SK-N-SH (cell line): ENCODE data around the gene GRHL3.

Experiments
- FOXJ3 ChIP-seq: sonication (generic); formaldehyde crosslinking; IDR thresholded peaks from 2 replicates; pipeline ENCODE4 v1.5.1; 2020; ENCODE audit warnings: mild to moderate bottlenecking, missing genetic modification reagents
- FOXM1 ChIP-seq: IDR thresholded peaks from 2 replicates; pipeline ENCODE4 v1.4.0; 2012; ENCODE audit warnings: low read depth, mild to moderate bottlenecking
- GABPA ChIP-seq: IDR thresholded peaks from 2 replicates; pipeline ENCODE4 v1.4.0; 2012; ENCODE audit warnings: low read depth, mild to moderate bottlenecking
- NFIC ChIP-seq: IDR thresholded peaks from 2 replicates; pipeline ENCODE4 v1.4.0; 2012; ENCODE audit warnings: borderline replicate concordance
- RAD21 ChIP-seq: IDR thresholded peaks from 2 replicates; pipeline ENCODE4 v1.6.1; 2012; ENCODE audit warnings: mild to moderate bottlenecking, low read length
- SIN3A ChIP-seq: IDR thresholded peaks from 2 replicates; pipeline ENCODE4 v1.6.1; 2012; ENCODE audit warnings: low read depth, mild to moderate bottlenecking, low read length, moderate library complexity, borderline replicate concordance
- TEAD4 ChIP-seq: IDR thresholded peaks from 2 replicates; pipeline ENCODE4 v1.4.0; 2012; ENCODE audit warnings: mild to moderate bottlenecking, borderline replicate concordance; ENCODE audit not compliant: insufficient read depth
- YY1 ChIP-seq: IDR thresholded peaks from 2 replicates; pipeline ENCODE4 v1.4.0; 2012; ENCODE audit warnings: low read depth, mild to moderate bottlenecking
- TF ChIP-seq, protein P1 (sequence below): IDR thresholded peaks from 2 replicates; pipeline ENCODE4 v1.4.0; 2012; ENCODE audit warnings: low read depth
- TF ChIP-seq, protein P2 (sequence below): fragments of 200-600 bp; sonication (generic); IDR thresholded peaks from 2 replicates; pipeline ENCODE4 v1.6.1; 2017; ENCODE audit warnings: antibody characterized with exemption, mild to moderate bottlenecking, moderate library complexity
- TF ChIP-seq, protein P3 (sequence below): fragments of 150-350 bp; IDR thresholded peaks from 2 replicates; pipeline ENCODE4 v1.6.1; 2017; ENCODE audit warnings: antibody characterized with exemption, low read length, low read depth, borderline replicate concordance
- TF ChIP-seq, protein P4 (sequence below): fragments of 150-350 bp; IDR thresholded peaks from 2 replicates; pipeline ENCODE4 v1.6.1; 2016; ENCODE audit warnings: mild to moderate bottlenecking, low read depth, low read length
- TF ChIP-seq, protein P5 (sequence below): IDR thresholded peaks from 2 replicates; pipeline ENCODE4 v1.6.1; 2012; ENCODE audit warnings: mild to moderate bottlenecking, low read depth, low read length, moderate library complexity

DNA sequence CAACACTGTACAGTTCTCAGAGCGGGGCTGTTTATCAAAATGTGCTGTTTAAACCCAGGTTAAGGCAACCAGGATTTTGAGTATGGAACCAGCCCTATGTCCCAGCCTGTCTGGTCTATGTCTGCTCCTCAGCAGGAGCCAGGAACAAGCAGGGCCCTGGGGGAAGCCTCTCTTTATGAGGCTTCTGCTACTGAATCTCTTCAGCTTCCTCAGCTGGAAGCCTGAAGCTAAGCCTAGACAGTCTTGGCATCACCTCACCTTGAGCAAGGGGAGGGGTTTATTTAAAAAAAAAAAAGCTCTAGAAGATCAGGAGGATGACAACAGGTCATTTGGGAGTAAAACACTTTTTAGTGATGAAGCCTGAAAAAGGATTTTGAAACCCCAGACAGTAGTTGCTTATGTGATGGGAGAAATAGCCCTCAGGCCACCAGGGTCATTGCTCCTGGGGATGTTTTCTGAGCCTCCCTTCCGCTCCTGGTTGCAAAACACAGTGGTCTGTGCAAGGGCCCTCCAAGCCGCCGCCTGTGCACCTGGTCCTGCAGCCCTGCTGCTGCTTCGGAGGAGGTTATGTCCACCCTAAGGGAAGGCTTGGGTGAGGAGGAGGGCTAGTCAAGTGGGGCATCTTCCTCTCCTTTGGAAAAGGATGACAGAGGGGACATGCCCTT lies 21.8 kb upstream of the GRHL3 start:
- TF ChIP-seq, protein P1, sequence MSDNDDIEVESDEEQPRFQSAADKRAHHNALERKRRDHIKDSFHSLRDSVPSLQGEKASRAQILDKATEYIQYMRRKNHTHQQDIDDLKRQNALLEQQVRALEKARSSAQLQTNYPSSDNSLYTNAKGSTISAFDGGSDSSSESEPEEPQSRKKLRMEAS, result no peak
- TF ChIP-seq FOXM1 (no peak), GABPA (no peak), YY1 (no peak), TEAD4 (no peak), RAD21 (no peak), NFIC (no peak), FOXJ3 (no peak), SIN3A (no peak)
- TF ChIP-seq, protein P2, sequence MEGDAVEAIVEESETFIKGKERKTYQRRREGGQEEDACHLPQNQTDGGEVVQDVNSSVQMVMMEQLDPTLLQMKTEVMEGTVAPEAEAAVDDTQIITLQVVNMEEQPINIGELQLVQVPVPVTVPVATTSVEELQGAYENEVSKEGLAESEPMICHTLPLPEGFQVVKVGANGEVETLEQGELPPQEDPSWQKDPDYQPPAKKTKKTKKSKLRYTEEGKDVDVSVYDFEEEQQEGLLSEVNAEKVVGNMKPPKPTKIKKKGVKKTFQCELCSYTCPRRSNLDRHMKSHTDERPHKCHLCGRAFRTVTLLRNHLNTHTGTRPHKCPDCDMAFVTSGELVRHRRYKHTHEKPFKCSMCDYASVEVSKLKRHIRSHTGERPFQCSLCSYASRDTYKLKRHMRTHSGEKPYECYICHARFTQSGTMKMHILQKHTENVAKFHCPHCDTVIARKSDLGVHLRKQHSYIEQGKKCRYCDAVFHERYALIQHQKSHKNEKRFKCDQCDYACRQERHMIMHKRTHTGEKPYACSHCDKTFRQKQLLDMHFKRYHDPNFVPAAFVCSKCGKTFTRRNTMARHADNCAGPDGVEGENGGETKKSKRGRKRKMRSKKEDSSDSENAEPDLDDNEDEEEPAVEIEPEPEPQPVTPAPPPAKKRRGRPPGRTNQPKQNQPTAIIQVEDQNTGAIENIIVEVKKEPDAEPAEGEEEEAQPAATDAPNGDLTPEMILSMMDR, result no peak
- TF ChIP-seq, protein P3, sequence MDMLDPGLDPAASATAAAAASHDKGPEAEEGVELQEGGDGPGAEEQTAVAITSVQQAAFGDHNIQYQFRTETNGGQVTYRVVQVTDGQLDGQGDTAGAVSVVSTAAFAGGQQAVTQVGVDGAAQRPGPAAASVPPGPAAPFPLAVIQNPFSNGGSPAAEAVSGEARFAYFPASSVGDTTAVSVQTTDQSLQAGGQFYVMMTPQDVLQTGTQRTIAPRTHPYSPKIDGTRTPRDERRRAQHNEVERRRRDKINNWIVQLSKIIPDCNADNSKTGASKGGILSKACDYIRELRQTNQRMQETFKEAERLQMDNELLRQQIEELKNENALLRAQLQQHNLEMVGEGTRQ, result no peak
- TF ChIP-seq, protein P4, sequence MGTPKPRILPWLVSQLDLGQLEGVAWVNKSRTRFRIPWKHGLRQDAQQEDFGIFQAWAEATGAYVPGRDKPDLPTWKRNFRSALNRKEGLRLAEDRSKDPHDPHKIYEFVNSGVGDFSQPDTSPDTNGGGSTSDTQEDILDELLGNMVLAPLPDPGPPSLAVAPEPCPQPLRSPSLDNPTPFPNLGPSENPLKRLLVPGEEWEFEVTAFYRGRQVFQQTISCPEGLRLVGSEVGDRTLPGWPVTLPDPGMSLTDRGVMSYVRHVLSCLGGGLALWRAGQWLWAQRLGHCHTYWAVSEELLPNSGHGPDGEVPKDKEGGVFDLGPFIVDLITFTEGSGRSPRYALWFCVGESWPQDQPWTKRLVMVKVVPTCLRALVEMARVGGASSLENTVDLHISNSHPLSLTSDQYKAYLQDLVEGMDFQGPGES, result no peak
- TF ChIP-seq, protein P5, sequence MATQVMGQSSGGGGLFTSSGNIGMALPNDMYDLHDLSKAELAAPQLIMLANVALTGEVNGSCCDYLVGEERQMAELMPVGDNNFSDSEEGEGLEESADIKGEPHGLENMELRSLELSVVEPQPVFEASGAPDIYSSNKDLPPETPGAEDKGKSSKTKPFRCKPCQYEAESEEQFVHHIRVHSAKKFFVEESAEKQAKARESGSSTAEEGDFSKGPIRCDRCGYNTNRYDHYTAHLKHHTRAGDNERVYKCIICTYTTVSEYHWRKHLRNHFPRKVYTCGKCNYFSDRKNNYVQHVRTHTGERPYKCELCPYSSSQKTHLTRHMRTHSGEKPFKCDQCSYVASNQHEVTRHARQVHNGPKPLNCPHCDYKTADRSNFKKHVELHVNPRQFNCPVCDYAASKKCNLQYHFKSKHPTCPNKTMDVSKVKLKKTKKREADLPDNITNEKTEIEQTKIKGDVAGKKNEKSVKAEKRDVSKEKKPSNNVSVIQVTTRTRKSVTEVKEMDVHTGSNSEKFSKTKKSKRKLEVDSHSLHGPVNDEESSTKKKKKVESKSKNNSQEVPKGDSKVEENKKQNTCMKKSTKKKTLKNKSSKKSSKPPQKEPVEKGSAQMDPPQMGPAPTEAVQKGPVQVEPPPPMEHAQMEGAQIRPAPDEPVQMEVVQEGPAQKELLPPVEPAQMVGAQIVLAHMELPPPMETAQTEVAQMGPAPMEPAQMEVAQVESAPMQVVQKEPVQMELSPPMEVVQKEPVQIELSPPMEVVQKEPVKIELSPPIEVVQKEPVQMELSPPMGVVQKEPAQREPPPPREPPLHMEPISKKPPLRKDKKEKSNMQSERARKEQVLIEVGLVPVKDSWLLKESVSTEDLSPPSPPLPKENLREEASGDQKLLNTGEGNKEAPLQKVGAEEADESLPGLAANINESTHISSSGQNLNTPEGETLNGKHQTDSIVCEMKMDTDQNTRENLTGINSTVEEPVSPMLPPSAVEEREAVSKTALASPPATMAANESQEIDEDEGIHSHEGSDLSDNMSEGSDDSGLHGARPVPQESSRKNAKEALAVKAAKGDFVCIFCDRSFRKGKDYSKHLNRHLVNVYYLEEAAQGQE, result no peak
